Fibroblast of the aortic adventitia (primary cell): Measurements from ENCODE around the gene CFAP119. TPM values are rescaled to one million over a fixed set of nuclear protein-coding genes. Genes with fewer than 3 reads are reported as not detected.

ENCODE experiments used
- DNase-seq: peaks from one replicate; pipeline ENCODE4 v3.0.0-alpha.2; 2010; ENCODE audit warnings: low read depth
- H3K4me3 ChIP-seq: 2 replicates; pipeline ENCODE4 v1.5.1; 2011; ENCODE audit warnings: low read depth, mild to moderate bottlenecking, control low read depth, low read length, moderate library complexity
- total RNA-seq: library from RNA; depleted of rRNA; stranded (reverse); fragments of >200 nt; gene quantifications from 2 replicates; pipeline ENCODE4 v1.2.3, GENCODE V29; 2012; ENCODE audit warnings: low replicate concordance
- TF ChIP-seq, protein P1 (sequence below): IDR thresholded peaks from 2 replicates; pipeline ENCODE4 v1.5.1; 2011; ENCODE audit warnings: mild to moderate bottlenecking, low read length, control low read depth, inconsistent platforms; ENCODE audit not compliant: insufficient read depth

CFAP119 gene
- total RNA-seq, 1 donor: 2.7 TPM

DNA sequence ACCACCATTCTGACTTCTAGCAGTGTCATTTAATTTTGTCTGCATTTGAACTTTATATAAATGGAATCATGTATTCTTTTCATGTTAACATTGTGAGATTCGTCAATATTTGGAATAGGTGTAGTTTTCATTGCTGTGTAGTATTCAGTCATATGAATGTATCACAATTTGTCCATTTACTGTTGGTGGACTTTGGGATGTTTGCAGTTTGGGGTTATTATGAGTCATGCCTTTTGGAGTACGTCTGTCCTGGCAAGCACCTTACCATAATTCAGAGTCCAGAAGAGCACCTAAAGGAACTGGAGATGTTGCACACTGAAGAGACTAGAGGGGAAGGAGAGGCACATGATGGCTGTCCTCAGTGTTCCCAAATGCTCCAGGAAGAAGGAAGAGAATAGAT lies 16.8 kb downstream of the CFAP119 start:
- TF ChIP-seq, protein P1, sequence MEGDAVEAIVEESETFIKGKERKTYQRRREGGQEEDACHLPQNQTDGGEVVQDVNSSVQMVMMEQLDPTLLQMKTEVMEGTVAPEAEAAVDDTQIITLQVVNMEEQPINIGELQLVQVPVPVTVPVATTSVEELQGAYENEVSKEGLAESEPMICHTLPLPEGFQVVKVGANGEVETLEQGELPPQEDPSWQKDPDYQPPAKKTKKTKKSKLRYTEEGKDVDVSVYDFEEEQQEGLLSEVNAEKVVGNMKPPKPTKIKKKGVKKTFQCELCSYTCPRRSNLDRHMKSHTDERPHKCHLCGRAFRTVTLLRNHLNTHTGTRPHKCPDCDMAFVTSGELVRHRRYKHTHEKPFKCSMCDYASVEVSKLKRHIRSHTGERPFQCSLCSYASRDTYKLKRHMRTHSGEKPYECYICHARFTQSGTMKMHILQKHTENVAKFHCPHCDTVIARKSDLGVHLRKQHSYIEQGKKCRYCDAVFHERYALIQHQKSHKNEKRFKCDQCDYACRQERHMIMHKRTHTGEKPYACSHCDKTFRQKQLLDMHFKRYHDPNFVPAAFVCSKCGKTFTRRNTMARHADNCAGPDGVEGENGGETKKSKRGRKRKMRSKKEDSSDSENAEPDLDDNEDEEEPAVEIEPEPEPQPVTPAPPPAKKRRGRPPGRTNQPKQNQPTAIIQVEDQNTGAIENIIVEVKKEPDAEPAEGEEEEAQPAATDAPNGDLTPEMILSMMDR: no peak
- no peak for DNase-seq
- no peak overlapping the region for H3K4me3 ChIP-seq

DNA sequence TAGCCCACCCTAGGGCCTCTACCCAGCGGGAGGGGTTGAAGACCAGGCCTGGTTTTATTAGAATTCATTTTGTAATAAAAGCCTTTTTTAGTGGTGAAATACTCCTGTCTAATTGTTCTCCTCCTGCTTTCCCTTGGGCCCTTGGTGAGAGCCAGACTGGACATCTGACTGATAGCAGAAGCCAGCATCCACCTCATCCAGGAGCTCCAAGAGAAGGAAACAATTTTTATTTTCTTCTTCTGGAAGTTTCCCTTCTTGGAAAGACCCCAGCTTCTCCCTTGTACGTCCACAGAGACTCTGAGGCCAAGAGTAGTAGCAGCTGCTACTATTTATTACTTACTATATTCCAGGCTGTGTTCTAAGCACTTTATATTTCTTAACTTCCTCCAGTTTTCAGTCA lies 17.7 kb downstream of the CFAP119 start:
- TF ChIP-seq, protein P1: no peak
- DNase-seq: no peak
- H3K4me3 ChIP-seq: no peak overlapping the region

DNA sequence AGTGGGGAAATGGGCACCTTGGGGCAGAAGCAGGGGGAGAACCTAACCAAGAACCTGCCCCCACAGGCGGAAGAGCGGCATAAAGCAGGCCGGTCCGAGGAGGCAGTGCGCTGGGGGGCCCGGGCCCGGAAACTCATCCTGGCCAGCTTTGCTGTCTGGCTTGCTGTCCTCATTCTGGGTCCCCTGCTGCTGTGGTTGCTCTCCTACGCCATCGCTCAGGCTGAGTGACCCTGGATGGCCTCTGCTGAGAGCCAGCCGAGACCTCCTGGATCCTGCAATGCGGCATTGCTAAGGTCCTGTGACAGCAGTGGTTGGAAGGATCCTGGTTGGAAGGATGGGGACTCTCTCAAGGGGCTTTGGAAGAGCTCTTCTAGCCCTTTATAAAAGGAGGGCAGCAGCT lies 18.1 kb downstream of the CFAP119 start:
- no peak for DNase-seq
- TF ChIP-seq, protein P1: no peak
- H3K4me3 ChIP-seq: no peak overlapping the region

DNA sequence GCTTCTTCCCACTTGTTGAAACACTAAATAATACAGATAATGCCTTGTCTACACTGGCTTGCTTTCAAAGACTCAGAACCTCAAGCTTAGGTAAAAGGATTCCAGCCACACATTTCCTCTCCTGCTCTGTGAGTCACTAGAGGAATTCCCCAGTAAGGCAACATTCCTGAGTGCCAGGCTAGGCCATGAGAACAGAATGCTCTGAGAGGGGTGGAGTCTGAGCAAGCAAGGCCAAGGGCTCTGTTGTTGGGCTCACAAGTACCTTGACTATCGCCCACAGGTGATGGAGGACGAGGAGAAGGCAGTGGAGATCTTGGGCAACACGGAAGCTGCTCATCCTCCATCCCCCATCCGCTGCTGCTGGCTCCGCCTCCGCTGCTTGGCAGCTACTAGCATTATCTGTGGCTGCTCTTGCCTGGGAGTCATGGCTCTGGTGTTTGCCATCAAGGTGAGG lies 20.4 kb downstream of the CFAP119 start:
- TF ChIP-seq, protein P1: no peak
- peak; percentile 83 for DNase-seq
- no peak overlapping the region for H3K4me3 ChIP-seq

DNA sequence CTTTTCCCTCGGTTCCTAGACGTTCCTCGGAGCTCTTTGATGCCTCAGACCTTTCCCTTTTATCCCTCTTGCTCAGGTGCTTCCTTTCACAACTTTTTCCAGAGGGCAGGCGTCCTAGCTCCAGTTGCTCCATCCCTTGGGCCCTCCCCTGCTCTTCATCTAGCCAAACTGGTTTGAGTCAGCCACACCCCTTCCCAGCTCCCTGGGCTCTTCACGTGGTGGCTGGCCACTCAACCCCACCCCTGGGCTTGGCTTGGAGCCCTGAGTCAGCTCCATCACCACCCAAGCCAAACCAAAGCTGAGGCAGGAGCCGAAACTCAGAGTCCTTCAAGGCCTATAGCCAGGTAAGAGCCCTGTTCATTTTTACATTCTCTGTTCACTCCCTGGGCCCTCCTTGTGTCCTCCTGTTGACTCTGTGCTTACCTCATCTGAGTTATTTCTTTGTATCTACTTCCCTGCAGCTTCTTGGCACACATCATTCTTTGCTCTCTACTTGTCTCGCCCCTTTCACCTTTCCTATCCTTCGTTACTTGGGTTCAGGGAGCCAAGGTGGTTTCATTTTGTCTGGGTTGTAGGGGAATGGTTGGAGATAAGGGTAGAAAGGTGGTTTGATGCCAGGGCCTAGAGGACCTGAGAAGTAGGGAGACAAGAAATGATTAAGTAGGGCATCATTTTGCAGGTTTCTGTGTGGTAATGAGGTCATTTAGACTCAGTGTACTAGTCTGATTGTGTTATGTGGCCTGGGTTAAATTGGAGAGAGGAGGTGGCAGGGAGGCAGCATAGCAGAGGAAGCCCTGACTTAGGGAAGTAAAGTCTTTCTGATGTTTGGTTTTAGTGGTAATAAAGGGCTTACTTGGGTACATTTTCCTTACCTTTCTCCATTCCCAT lies 21.3 kb downstream of the CFAP119 start:
- peak; percentile 93 for DNase-seq
- H3K4me3 ChIP-seq: peak overlapping the region; percentile 3
- TF ChIP-seq, protein P1: no peak

DNA sequence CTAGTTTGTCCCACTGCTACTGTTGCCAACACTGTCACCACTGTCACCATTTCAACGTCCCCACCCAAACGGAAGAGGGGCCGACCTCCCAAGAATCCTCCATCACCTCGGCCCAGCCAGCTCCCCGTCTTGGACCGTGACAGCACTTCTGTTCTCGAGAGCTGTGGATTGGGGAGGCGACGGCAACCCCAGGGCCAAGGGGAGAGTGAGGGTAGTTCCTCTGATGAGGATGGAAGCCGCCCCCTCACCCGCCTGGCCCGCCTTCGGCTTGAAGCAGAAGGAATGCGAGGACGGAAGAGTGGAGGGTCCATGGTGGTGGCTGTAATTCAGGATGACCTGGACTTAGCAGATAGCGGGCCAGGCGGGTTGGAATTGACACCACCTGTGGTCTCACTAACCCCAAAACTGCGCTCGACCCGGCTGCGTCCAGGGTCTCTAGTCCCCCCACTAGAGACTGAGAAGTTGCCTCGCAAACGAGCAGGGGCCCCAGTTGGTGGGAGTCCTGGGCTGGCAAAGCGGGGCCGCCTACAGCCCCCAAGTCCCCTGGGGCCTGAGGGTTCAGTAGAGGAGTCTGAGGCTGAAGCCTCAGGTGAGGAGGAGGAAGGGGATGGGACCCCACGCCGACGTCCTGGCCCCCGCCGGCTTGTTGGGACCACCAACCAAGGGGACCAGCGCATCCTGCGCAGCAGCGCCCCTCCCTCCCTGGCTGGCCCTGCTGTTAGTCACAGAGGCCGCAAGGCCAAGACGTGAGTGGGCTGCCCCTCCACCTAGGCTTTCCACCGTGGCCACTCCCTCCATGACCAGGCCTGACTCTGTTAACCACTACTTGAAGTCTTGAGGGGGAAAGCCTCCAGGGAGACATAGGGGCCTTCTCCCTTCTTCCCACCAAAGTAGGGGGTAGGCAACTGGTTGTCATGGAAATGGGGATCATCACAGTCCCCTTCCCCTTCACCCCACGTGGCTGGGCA lies 22.6 kb downstream of the CFAP119 start:
- H3K4me3 ChIP-seq: no peak overlapping the region
- DNase-seq: no peak
- TF ChIP-seq, protein P1: no peak
